H1 (cell line): Measurements from ENCODE around the gene SLC23A2. TPM values are rescaled to one million over a fixed set of nuclear protein-coding genes. Genes with fewer than 3 reads are reported as not detected.

Experiments used
- ASH2L ChIP-seq: fragments of 200-600, 300-600 bp; sonication (generic); IDR thresholded peaks from one replicate; pipeline ENCODE4 v1.7.1; 2017; ENCODE audit warnings: low read length
- KDM5A ChIP-seq: fragments of 200-600 bp; IDR thresholded peaks from 2 replicates; pipeline ENCODE4 v1.7.1; 2012; ENCODE audit warnings: mild to moderate bottlenecking, low read length, inconsistent platforms, mixed read lengths
- polyA plus RNA-seq, 7 experiments: library from polyadenylated mRNA; depleted of rRNA in 3 of 7; stranded (reverse) in 5 of 7; unstranded in 2 of 7; fragments of >200 nt in 5 of 7; fragments of 200-250 nt in 2 of 7; gene quantifications; 1 replicate in 5 of 7; 2 replicates in 1 of 7; 4 replicates in 1 of 7; pipeline versions ENCODE4 v1.2.1 to v1.2.3, GENCODE V29; 2011 to 2013; ENCODE audit warnings: missing spikeins in 2 of 7, mixed read lengths in 2 of 7
- total RNA-seq: library from RNA; stranded (reverse); fragmentation: NEBNext Ultra II Directional; extraction: Animal tissue kit (Norgen Biotek cat#: 25700); gene quantifications from 2 replicates; pipeline ENCODE4 v1.2.1, GENCODE V29; 2021
- TF ChIP-seq, protein P1 (sequence below): IDR thresholded peaks from 2 replicates; pipeline ENCODE4 v1.6.1; 2012; ENCODE audit warnings: low read length, inconsistent platforms

Gene SLC23A2
- total and polyA plus RNA-seq, 2 of the 8 experiments (the other 6 are each of a cell fraction or from before 2014, with no cell fraction given): 17.0 to 18.6 TPM

DNA sequence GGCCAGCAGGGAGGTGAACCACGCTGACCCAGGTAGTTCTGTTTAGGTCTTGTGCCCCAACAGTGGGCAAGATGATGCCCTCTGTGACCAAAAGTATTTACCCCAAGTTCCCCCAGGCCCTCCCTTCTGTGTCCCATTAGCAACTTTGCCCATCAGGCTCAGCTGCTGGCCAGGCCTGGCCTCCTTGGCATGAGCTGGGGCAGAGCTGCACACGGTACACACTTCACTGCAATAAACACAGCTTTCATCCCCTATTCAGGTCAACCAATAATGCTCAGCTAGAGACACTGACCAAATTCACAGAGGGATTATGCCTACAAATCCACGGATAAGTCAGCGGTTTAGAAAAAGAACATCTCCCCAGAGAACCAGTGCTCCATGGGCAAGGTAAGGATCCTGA lies 103.7 kb downstream of the SLC23A2 start (continued):
- TF ChIP-seq KDM5A (no peak), ASH2L (no peak)
- TF ChIP-seq, protein P1, sequence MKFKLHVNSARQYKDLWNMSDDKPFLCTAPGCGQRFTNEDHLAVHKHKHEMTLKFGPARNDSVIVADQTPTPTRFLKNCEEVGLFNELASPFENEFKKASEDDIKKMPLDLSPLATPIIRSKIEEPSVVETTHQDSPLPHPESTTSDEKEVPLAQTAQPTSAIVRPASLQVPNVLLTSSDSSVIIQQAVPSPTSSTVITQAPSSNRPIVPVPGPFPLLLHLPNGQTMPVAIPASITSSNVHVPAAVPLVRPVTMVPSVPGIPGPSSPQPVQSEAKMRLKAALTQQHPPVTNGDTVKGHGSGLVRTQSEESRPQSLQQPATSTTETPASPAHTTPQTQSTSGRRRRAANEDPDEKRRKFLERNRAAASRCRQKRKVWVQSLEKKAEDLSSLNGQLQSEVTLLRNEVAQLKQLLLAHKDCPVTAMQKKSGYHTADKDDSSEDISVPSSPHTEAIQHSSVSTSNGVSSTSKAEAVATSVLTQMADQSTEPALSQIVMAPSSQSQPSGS: no peak
